Measurements from ENCODE around the gene FBXO31.

DNA sequence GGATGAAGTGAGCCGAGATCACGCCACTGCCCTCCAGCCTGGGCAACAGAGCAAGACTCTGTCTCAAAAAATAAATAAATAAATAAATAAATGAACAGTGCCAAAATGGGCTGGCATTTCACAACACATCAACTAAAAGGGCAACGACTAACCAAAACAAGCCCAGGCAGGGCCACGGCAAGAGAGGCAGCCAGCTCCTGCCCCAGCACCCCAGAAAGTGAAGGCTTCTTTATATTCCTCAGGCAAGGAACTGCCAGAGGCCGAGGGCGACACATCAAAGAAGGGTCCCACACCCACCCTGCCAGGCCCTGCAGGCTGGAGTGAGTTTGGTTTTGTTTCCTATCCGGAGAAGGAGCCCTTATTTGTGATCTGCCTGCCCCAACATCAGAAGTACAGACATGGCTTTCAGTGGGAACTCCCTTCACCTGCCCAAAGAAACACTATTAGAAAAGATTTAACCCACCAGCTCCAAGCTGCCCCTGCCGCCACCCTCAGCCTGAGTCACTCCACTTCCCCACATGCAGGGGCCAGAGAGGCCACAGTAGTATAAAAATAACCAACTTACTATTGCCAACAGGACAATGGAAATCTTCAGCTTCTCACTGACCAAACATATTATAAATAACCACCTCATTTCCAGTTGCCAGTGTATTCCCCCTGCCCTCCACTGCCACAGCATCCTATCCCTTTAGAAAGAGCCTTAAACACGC, 8.0 kb downstream of the FBXO31 start:
- no peak for TF ChIP-seq GABPA (IDR thresholded peaks at IDR 0.05; ENCODE audit: low read depth)
- TF ChIP-seq, protein P1, sequence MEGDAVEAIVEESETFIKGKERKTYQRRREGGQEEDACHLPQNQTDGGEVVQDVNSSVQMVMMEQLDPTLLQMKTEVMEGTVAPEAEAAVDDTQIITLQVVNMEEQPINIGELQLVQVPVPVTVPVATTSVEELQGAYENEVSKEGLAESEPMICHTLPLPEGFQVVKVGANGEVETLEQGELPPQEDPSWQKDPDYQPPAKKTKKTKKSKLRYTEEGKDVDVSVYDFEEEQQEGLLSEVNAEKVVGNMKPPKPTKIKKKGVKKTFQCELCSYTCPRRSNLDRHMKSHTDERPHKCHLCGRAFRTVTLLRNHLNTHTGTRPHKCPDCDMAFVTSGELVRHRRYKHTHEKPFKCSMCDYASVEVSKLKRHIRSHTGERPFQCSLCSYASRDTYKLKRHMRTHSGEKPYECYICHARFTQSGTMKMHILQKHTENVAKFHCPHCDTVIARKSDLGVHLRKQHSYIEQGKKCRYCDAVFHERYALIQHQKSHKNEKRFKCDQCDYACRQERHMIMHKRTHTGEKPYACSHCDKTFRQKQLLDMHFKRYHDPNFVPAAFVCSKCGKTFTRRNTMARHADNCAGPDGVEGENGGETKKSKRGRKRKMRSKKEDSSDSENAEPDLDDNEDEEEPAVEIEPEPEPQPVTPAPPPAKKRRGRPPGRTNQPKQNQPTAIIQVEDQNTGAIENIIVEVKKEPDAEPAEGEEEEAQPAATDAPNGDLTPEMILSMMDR (IDR thresholded peaks at IDR 0.05; ENCODE audit: insufficient read depth, low read length): no peak
- TF ChIP-seq, protein P2, sequence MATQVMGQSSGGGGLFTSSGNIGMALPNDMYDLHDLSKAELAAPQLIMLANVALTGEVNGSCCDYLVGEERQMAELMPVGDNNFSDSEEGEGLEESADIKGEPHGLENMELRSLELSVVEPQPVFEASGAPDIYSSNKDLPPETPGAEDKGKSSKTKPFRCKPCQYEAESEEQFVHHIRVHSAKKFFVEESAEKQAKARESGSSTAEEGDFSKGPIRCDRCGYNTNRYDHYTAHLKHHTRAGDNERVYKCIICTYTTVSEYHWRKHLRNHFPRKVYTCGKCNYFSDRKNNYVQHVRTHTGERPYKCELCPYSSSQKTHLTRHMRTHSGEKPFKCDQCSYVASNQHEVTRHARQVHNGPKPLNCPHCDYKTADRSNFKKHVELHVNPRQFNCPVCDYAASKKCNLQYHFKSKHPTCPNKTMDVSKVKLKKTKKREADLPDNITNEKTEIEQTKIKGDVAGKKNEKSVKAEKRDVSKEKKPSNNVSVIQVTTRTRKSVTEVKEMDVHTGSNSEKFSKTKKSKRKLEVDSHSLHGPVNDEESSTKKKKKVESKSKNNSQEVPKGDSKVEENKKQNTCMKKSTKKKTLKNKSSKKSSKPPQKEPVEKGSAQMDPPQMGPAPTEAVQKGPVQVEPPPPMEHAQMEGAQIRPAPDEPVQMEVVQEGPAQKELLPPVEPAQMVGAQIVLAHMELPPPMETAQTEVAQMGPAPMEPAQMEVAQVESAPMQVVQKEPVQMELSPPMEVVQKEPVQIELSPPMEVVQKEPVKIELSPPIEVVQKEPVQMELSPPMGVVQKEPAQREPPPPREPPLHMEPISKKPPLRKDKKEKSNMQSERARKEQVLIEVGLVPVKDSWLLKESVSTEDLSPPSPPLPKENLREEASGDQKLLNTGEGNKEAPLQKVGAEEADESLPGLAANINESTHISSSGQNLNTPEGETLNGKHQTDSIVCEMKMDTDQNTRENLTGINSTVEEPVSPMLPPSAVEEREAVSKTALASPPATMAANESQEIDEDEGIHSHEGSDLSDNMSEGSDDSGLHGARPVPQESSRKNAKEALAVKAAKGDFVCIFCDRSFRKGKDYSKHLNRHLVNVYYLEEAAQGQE (IDR thresholded peaks at IDR 0.05; ENCODE audit: insufficient replicate concordance, low read depth): no peak
- no peak for TF ChIP-seq POLR2AphosphoS5 (IDR thresholded peaks at IDR 0.05; ENCODE audit: low read depth)
